Measurements from ENCODE around the gene CDC16.

The CDC16 gene

DNA sequence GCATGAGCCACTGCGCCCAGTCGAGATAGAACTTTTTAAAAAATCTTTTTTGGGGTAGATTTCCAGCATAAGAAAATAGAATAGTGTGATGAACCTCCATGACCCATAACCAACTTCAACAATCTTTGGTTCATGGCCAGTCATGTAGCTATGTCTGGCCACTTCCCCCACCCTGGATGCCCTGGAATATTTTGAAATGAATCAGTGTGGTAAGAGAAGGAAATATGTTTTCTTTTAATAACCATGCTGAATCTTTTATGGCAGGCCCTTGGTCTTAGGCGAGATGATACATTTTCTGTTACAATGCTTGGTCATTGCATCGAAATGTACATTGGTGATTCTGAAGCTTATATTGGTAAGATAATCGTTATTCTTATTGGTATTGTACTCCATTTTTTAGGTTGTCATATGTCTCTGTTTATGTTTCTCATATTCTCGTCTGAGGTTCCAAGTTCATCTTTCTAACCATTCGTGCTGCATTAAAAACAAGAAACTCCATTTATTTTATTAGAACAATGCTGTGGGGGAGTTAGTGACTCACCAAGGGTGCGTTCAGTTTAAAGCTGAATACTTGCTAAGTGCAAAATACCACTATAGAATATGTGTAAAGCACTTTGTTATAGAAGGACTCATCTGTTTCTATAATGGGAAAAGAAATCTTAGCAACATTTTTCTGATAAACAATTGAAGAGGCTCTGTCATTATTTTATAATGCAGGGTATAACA lies 30.4 kb downstream of the CDC16 start:
- no peak for DNase-seq (ENCODE audit: low read depth)

DNA sequence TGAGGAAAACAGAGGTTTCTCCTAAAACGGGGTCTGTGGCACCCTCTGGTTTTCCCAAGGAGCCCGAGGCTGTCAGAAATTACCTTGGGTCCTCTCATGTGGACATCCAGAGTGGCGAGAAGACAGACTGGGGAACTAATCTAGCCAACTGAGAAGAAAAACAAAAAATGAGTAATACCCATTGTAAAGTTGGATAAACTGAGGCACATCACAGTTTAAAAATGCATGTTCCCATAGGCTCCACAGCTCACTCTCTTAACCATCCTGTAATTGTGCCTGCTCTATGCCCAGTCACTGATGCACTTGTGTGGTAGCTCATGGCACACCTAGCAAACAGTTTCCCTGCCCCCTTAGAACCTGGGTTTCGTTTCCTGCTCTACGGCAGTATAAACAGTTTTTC lies 31.5 kb downstream of the CDC16 start:
- DNase-seq (ENCODE audit: low read depth), result no peak

- DNase-seq (ENCODE audit: low read depth), result no peak
Measured at GRCh38 chr13:114268344-114269280, 33.9 kb downstream of the CDC16 start.

- DNase-seq (ENCODE audit: low read depth), result no peak
Measured at GRCh38 chr13:114269281-114269770, 34.6 kb downstream of the CDC16 start.

DNA sequence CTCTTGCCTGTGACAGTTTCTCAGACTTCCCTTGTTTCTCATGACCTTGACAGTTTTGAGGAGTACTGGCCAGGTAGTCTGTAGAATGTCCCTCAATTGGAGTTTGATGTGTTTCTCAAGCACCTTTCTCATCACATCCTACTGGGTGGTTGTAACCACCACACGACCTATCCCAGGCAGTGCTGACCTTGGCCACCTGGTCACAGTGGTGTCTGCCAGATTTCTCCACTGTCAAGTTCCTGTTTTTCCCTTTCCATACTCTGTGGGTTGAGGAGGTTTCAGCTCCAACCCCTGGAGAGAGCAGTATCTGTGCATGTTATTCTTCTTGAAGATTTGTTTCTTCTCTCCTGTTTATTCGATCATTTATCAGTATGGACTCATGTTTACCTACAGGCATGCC lies 38.3 kb downstream of the CDC16 start:
- no peak for DNase-seq (ENCODE audit: low read depth)

DNA sequence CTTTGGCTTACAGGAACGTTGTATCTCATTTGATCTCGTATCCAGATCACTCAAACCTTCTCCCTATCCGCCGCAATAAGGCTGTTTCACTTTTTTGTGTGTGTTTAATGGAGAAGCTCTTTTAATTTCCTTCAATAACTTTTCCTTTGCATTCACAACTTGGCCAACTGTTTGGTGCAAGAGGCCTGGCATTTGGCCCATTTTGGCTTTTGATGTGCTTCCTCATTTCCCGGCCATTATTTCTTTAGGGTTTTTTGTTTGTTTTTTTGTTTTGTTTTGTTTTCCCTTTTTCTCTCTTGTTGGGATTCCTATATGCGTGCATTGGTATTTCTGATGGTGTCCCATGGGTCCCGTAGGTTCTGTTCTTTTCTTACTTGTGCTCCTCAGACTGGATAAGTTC lies 40.6 kb downstream of the CDC16 start:
- no peak for DNase-seq (ENCODE audit: low read depth)

GRCh38 chr13:114279146-114279545 lies 44.4 kb downstream of the CDC16 start:
- no peak for DNase-seq (ENCODE audit: low read depth)

- no peak for DNase-seq (ENCODE audit: low read depth)
Measured at GRCh38 chr13:114279758-114280355, 45.2 kb downstream of the CDC16 start.

GRCh38 chr13:114281351-114282040 lies 46.8 kb downstream of the CDC16 start, which contains the start of gene UPF3A:
TSS of gene UPF3A (plus strand) at chr13:114281601. CDS start at chr13:114281640, 39 bp downstream.
- DNase-seq (ENCODE audit: low read depth), result peak; percentile 86

GRCh38 chr13:114282041-114282670 lies 47.5 kb downstream of the CDC16 start:
- DNase-seq (ENCODE audit: low read depth), result peak; percentile 30

DNA sequence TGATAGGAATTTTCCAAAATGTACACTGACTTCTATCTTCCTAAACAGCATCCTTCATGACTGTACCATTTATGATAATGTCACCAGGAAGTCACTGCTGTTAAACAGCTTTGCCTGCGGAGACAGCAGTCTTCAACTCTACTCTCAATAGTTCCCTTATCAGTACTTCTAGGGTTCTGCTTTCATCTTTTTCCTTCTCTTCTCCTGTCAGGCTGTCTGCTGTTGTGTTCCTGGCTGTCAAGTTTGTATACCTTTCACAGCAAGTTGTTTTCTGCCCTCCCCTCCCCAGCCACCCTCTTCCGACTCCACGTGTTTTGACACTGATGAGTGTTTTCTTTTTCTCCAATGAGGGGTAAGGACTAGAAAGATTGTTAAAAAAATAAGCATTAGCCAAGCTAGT lies 48.9 kb downstream of the CDC16 start:
- no peak for DNase-seq (ENCODE audit: low read depth)

GRCh38 chr13:114284680-114285079 lies 50.0 kb downstream of the CDC16 start:
- DNase-seq (ENCODE audit: low read depth), result no peak

- no peak for DNase-seq (ENCODE audit: low read depth)
Measured at GRCh38 chr13:114285166-114285808, 50.6 kb downstream of the CDC16 start.

GRCh38 chr13:114286808-114287207 lies 52.1 kb downstream of the CDC16 start:
- DNase-seq (ENCODE audit: low read depth), result no peak

DNA sequence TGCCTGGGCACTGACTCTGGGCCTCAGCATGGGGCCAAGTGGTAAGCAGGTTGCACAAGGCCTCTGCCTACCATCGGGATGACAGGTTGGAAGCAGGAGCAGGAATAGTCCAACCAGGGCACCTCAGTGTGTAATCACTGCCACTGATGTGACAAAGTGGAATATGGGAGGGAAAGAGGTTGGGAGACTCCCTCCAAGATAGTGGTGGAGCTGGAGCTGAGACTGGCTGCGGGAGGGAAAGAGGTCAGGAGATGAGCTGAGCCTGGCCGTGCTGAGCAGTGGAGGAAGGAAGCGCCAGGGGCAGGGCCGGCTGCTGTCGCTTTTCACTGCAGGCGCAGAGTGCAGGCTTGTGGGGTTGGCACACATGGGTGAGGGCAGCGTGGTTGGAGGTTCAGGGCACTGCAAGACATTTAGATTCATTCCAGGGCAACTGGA lies 53.5 kb downstream of the CDC16 start:
- DNase-seq (ENCODE audit: low read depth), result no peak

GRCh38 chr13:114296448-114296847 lies 61.8 kb downstream of the CDC16 start:
- DNase-seq (ENCODE audit: low read depth), result no peak

DNA sequence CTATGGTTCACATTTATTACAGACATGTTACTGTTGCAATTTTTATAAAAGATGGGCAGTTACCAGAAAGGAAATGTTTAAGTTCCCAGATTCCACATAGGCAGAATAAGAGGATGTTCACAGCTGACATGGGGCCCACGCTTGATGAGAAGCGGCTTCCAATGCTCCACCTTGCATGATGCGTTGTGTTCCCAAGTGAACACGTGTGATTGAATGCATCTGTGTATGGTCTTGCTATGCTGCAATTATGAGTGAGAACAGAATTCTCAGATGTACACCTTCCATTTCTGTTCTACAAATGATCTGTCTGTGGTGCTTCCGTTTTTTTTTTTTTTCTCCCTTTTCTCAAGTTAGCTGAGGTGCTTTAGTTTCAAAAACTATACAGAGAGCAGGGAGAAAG lies 62.2 kb downstream of the CDC16 start:
- DNase-seq (ENCODE audit: low read depth), result no peak

DNA sequence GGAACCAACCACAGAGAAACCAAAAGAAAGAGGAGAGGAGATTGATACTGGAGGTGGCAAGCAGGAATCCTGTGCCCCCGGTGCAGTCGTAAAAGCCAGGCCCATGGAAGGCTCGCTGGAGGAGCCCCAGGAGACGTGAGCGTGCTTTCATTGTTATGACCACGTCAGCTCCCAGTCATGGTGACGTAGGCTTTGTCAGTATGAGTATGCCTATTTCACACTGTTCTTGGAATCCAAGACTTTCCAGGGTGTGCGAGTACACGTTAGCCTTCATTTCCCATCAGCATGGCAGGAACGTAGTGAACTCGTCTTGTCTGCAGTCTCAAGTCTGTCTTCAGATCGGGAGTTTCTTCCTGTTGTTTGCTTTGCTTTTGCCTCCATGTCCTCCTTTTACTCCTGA lies 64.2 kb downstream of the CDC16 start:
- no peak for DNase-seq (ENCODE audit: low read depth)

DNA sequence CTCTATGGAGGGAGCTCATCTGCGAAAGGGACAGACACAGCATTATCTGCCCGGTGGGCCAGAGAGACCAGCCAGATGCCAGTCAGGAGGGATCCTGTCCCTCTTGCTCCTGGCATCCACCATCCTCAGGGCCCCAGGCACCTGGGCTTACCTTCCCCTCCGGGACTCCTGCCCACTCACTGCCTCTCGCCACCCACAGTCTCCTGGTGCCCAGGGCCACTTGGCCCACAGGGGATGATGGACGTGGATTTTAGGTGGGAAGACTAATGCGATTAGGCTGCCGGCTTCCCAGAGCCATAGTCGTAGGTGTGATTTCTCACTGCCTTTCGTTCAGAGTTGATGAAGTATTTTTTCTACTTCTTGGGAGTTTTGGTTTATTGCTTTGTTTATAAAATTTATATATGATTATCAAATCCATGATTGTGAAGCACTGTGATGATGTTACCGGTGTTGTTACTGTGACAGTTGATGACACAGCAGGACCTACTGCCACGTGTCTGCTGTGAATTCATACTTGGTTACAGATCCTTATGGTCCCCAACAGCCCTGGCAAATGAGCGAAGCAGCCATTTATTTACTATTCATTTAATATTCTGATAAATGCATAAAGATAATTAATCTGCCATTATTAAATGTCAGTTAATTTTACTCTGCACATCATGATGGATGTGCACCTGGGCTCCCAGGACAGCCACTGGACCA lies 65.1 kb downstream of the CDC16 start:
- DNase-seq (ENCODE audit: low read depth), result no peak

DNA sequence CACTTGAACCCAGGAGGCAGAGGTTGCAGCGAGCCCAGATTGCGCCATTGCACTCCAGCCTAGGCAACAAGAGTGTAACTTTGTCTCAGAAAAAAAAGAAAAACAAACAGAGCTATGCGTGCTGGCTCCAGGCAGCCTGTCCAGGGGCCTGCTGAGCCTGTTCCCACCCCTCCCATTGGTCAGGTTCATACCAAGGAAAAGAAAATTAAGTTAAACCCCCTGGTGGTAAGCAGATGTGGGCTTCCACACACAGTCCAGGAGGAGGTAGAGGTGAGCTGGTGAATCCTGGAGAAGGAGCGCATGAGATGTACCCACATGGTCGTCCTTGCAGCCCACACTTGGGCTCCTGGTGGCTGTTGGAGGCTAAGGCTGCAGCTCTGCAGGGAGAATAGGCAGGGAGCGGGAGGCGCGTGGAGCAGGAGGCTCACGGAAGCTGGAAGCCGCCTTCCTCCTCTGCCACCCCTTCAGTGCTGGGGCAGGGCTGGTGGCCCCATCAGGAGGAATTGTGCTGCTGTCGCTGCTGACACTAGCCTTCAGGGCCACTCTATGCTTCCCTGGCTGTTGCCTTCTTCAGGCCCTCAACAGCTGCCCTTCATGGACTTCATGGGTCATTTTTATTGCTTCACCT lies 69.1 kb downstream of the CDC16 start:
- no peak for DNase-seq (ENCODE audit: low read depth)

Data from activated T-cell treated with anti-CD3 and anti-CD28 coated beads for 48 hours (primary cell).